ENCODE results near the gene MAML2. TPM values are rescaled to one million over a fixed set of nuclear protein-coding genes. Genes with fewer than 3 reads are reported as not detected.

MAML2 gene
- total RNA-seq, 1 donor from 2014 or later = 18.0 TPM

GRCh38 chr11:96126917-96127595 is 215.9 kb downstream of the MAML2 start:
- DNase-seq (ENCODE audit: low read depth) = peak; percentile 26

DNA sequence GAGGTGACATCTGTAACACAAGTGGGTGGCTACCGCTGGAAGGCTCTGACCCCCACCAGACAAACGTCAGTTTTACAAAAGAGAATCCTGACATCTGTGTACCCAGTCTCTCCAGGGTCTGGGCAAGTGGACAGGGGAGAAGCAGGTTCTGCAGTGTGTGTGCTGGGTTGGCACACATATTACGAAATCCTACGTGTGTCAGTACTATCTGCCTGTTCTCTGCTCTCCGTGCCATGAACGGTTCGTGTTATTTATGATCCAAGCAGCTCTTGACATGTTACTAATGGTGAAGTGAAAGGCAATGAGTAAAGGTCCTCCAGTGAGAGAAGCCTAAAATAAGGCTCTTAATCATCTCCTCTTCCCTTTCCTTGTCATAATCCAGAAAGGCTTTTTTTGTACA is 217.6 kb downstream of the MAML2 start:
- no peak for DNase-seq (ENCODE audit: low read depth)

GRCh38 chr11:96124155-96124554 is 218.8 kb downstream of the MAML2 start:
- DNase-seq (ENCODE audit: low read depth) = no peak

GRCh38 chr11:96123301-96123700 is 219.7 kb downstream of the MAML2 start:
- DNase-seq (ENCODE audit: low read depth) = no peak

DNA sequence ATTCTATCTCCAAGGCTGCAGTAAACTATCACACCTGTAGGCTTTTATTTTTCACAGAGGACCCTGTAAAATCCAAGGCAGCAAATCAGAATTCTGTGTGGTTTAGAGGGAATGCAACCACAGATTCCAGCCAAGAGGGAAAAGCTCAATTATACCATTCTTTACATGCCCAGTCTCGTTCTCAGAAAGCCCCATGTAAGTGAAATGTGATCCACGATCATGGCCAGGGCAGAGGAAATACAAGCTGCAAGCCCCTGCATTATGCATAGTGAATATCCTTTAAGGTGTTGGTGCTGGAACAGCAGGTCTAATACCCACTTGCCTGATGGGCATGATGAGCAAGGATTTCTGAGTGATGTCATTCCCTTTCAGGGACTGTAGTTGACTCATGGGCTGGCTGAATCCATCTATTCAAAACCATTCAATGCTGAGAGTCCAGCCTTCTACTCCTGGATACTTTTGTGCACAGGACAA is 220.4 kb downstream of the MAML2 start:
- no peak for DNase-seq (ENCODE audit: low read depth)

DNA sequence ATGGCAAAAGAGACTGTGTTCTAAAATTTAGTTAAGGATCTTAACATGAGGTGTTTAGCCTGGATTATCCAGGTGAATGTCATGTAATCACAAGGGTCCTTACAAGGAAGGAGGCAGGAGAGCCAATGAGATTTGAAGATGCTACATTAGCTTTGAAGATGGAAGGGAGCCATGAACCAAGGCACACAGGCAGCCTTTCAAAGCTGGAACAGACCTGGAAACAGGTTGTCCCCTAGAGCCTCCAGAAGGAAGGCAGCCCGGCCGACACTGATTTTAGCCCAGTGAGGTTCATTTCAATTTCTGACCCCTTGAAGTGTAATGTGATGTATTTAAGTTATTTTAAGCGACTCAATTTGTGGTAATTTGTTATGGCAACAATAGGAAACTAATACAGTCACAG is 223.8 kb downstream of the MAML2 start:
- DNase-seq (ENCODE audit: low read depth) = no peak

- DNase-seq (ENCODE audit: low read depth) = no peak
These were observed 226.6 kb downstream of the MAML2 start for GRCh38 chr11:96116376-96116775.

GRCh38 chr11:96114178-96115064 is 228.6 kb downstream of the MAML2 start:
- DNase-seq (ENCODE audit: low read depth) = peak; percentile 66

DNA sequence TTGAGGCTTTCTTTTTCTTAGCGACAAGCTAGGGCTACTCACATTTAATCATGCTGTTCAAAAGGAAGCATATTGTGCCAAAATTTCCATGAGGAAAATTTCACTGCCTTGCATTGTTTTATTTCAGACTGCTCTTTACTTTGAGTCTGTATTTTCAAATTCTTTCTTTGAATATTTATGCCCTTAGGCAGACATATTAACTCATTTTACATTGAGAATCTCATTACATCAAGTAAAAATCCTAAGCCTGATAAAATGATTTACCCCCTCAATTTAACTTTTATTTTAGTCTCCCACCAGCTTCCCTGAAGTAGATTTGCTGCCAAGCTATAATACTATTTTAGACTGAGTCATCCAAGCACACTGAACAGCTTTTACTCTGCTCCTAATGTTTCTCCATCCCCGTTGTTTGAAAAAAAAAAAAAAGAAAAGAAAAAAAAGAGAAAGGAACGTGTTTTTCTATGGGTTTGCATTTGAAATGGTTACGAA is 229.8 kb downstream of the MAML2 start:
- DNase-seq (ENCODE audit: low read depth) = peak; percentile 47

- DNase-seq (ENCODE audit: low read depth) = no peak
These were observed 230.5 kb downstream of the MAML2 start for GRCh38 chr11:96112192-96113128.

- DNase-seq (ENCODE audit: low read depth) = no peak
These were observed 231.7 kb downstream of the MAML2 start for GRCh38 chr11:96111308-96111707.

- DNase-seq (ENCODE audit: low read depth) = no peak
These were observed 232.7 kb downstream of the MAML2 start for GRCh38 chr11:96110302-96110701.

DNA sequence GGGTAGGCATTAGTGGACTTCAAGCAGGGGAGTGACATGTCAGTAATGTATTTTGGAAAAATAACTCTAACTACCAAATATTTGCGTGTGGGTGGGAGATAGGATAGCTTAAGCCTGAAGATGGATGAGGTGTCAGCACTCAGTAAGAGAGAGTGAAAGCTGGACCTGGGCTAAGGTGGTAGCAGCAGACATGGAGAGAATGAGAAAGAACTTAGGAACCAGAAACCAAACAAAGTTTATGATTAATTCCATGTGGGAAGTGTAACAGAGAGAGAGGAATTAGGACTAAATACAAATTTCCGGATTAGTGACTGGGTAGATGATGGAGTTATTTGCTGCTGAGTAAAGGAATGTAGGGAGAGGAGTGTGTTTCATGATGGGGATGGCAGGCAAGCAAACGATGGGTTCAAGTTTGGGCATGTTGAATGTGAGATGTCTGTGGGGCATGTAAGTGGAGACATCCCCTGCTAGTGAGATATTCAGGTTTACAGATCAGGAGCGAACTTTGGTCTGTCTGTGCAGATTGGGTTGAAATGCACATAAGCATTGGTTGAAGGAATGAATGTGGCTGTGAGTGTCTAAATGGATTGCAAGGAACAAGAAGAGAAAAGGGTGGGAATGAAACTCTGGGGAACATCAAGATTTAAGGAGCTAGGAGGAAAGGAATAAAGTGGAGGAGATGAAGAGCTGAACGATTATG is 233.5 kb downstream of the MAML2 start:
- no peak for DNase-seq (ENCODE audit: low read depth)

GRCh38 chr11:96107143-96107824 is 235.7 kb downstream of the MAML2 start:
- no peak for DNase-seq (ENCODE audit: low read depth)

DNA sequence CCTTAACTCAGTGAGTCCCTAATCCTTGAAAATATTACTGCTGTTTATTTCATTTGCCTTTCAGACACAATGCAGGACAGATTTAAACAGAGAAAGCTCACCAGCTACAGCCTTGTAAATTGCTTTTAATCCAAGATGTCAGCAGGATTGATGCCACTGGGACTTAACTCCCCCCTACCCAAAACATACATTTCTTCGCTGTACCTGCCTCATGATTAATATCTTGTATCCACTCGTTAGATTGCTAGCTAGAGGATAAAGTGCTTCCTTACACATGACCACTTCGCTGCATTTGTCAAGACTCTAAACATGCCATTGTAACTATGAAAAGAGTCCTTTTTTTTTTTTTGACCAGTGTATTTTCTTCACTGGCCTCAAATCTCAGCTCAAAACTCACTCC is 236.3 kb downstream of the MAML2 start:
- DNase-seq (ENCODE audit: low read depth) = no peak

DNA sequence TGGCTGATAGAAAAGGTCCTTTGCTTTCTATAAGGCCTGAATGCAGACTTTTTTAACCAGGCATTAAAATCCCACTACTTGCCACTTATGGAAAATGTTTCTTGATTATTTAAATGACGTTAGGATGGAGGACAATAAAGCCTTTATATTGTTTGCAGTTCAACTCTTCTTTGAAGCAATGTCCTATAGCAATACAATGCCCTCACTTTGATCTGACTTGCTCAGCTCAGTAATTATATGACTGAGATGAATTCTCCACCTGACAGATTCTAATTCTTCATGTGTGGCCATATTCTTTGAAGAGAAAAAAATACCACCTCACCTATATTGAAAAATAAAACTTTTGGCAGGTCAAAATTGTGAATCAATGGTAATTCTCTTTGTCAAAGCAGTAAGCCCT is 237.1 kb downstream of the MAML2 start:
- no peak for DNase-seq (ENCODE audit: low read depth)

DNA sequence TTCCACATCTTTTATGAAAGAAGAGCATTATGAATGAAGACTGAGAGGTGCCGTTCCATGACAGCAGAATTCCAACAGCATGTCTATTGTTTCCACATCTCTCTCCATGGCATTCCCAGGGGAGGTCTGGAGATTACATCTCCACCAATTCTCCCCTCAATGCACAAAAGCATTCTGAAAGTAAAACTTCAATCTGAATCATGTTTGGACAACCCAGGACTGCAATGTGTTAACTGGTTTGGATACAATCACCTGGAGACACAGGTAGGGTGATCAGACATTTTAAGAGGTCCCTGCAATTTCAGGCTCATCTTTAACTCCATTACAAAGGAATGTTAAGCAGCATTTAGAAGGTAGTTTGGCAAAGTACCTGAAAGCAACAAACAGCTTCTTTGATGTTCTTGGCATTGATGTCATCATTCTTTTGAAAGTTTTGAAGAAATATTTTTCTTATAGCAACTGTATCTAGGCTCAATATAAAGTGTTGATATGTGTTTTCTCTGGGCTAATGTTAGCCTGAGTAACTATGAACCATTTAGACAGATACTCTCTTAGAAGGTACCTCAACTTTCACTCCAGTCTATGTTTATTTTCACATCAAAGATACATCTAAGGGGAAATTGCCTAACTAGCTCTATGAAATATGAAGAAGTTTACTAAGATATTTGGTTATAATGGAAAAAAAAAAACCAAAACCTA is 237.6 kb downstream of the MAML2 start:
- peak; percentile 33 for DNase-seq (ENCODE audit: low read depth)

GRCh38 chr11:96104496-96104895 is 238.5 kb downstream of the MAML2 start:
- no peak for DNase-seq (ENCODE audit: low read depth)

- DNase-seq (ENCODE audit: low read depth) = no peak
These were observed 239.3 kb downstream of the MAML2 start for GRCh38 chr11:96103721-96104120.

GRCh38 chr11:96103102-96103501 is 239.9 kb downstream of the MAML2 start:
- no peak for DNase-seq (ENCODE audit: low read depth)
